T-helper 1 cell treated with Interleukin-12 subunit alpha and Interleukin-12 subunit beta and Interleukin-4 antibody, amounts not matched to agents 30 μg/mL and 1 μg/mL, for 36 hours (primary cell): Measurements from ENCODE around the gene FKRP.
A peak's percentile ranks its signal among the peaks of the same experiment; 100 is the strongest.
"Not testable (repeated sequence)": the region's sequence is repeated elsewhere in the genome, so short reads cannot be mapped to it uniquely, and the experiment has no call there.

Experiments
- H3K27ac Mint-ChIP-seq: one replicate; pipeline ENCODE4 v1.8.0; 2021; ENCODE audit warnings: mild to moderate bottlenecking, mixed read lengths
- H3K27me3 Mint-ChIP-seq: one replicate; pipeline ENCODE4 v1.8.0; 2021; ENCODE audit warnings: low read depth, mixed read lengths
- H3K36me3 Mint-ChIP-seq: one replicate; pipeline ENCODE4 v1.8.0; 2021; ENCODE audit warnings: low read depth, mixed read lengths
- H3K4me1 Mint-ChIP-seq: one replicate; pipeline ENCODE4 v1.8.0; 2021; ENCODE audit warnings: low read depth, mixed read lengths
- H3K4me3 Mint-ChIP-seq: one replicate; pipeline ENCODE4 v1.8.0; 2021; ENCODE audit warnings: mild to moderate bottlenecking, moderate library complexity, mixed read lengths
- H3K9me3 Mint-ChIP-seq: one replicate; pipeline ENCODE4 v1.8.0; 2021; ENCODE audit warnings: mixed read lengths

The FKRP gene

GRCh38 chr19:46788262-46788967, 42.6 kb downstream of the FKRP start, which contains the start of gene SLC1A5:
SLC1A5 (minus strand) TSS chr19:46788594; CDS start chr19:46787965, 629 bp downstream.
- Mint-ChIP-seq H3K4me3 (peak within 1 kb of the TSS; percentile 97), H3K27me3 (no peaks in the 10 kb centered on the region), H3K36me3 (peaks cover 26% of the 10 kb centered on the region), H3K9me3 (no peaks in the 10 kb centered on the region), H3K4me1 (peaks cover 56% of the 10 kb centered on the region), H3K27ac (peak within 1 kb of the TSS; percentile 95)

- peaks cover 22% of the 10 kb centered on the region for H3K36me3 Mint-ChIP-seq
- peaks cover 51% of the 10 kb centered on the region for H3K4me1 Mint-ChIP-seq
- peak overlapping the region; percentile 74 for H3K27ac Mint-ChIP-seq
- H3K4me3 Mint-ChIP-seq, result peak overlapping the region; percentile 97
- H3K9me3 Mint-ChIP-seq, result no peaks in the 10 kb centered on the region
- peaks cover 5% of the 10 kb centered on the region for H3K27me3 Mint-ChIP-seq
These were observed 43.1 kb downstream of the FKRP start for GRCh38 chr19:46788968-46789338.

DNA sequence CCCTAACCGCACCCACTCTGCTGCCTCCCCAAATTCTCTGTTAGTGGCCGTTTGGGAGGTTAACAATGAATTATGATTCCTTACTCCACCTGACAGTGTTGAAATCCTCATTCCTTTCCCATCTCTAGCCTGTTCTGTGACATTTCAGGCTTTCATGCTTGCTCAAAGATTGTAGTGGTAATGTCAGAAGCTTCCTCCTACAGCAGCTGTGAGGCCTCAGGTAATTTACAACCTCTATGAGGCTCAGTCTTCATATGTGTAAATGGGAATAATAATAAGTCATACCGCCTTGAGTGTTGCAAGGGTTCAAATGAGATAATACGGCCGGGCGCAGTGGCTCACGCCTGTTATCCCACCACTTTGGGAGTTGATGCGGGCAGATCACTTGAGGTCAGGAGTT, 43.5 kb downstream of the FKRP start:
- no peak overlapping the region for H3K27ac Mint-ChIP-seq
- H3K4me3 Mint-ChIP-seq, result no peak overlapping the region
- no peaks in the 10 kb centered on the region for H3K9me3 Mint-ChIP-seq
- H3K4me1 Mint-ChIP-seq, result peaks cover 47% of the 10 kb centered on the region
- peaks cover 18% of the 10 kb centered on the region for H3K36me3 Mint-ChIP-seq
- H3K27me3 Mint-ChIP-seq, result peaks cover 5% of the 10 kb centered on the region

DNA sequence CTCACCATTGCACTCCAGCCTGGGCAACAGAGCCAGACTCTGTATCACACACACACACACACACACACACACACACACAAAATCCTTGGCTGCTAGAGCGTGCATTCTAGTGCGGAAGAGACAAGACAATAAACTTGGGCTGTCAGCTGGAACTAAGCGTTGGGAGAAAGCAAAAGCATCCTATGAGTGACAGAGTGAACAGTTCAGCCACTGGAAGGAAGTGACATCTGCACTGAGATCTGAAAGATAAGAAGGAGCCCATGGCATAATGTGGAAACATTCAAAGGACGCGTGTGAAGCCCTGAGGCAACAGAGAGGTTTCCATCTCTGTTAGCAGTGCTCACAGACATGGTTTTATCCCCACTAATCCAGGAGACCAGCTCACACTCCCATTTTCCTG, 46.1 kb downstream of the FKRP start:
- peaks cover 28% of the 10 kb centered on the region for H3K4me1 Mint-ChIP-seq
- no peaks in the 10 kb centered on the region for H3K9me3 Mint-ChIP-seq
- no peaks in the 10 kb centered on the region for H3K36me3 Mint-ChIP-seq
- H3K27ac Mint-ChIP-seq, result peak overlapping the region; percentile 75
- H3K4me3 Mint-ChIP-seq, result peak overlapping the region; percentile 47
- H3K27me3 Mint-ChIP-seq, result peaks cover 5% of the 10 kb centered on the region

GRCh38 chr19:46797881-46798280, 52.0 kb downstream of the FKRP start:
- peaks cover 10% of the 10 kb centered on the region for H3K27me3 Mint-ChIP-seq
- H3K36me3 Mint-ChIP-seq, result no peaks in the 10 kb centered on the region
- no peak overlapping the region for H3K4me3 Mint-ChIP-seq
- peaks cover 2% of the 10 kb centered on the region for H3K4me1 Mint-ChIP-seq
- H3K27ac Mint-ChIP-seq, result no peak overlapping the region
- H3K9me3 Mint-ChIP-seq, result no peaks in the 10 kb centered on the region

GRCh38 chr19:46798713-46799112, 52.9 kb downstream of the FKRP start:
- peaks cover 7% of the 10 kb centered on the region for H3K27me3 Mint-ChIP-seq

GRCh38 chr19:46802152-46802551, 56.3 kb downstream of the FKRP start:
- Mint-ChIP-seq H3K27ac (no peak overlapping the region), H3K9me3 (no peaks in the 10 kb centered on the region), H3K4me1 (no peaks in the 10 kb centered on the region), H3K4me3 (no peak overlapping the region), H3K36me3 (no peaks in the 10 kb centered on the region), H3K27me3 (peaks cover 4% of the 10 kb centered on the region)

More at GRCh38 chr19:46798713-46799112, 52.9 kb downstream of the FKRP start:
- no peaks in the 10 kb centered on the region for H3K36me3 Mint-ChIP-seq
- H3K4me1 Mint-ChIP-seq, result no peaks in the 10 kb centered on the region
- no peaks in the 10 kb centered on the region for H3K9me3 Mint-ChIP-seq
- no peak overlapping the region for H3K27ac Mint-ChIP-seq
- no peak overlapping the region for H3K4me3 Mint-ChIP-seq

DNA sequence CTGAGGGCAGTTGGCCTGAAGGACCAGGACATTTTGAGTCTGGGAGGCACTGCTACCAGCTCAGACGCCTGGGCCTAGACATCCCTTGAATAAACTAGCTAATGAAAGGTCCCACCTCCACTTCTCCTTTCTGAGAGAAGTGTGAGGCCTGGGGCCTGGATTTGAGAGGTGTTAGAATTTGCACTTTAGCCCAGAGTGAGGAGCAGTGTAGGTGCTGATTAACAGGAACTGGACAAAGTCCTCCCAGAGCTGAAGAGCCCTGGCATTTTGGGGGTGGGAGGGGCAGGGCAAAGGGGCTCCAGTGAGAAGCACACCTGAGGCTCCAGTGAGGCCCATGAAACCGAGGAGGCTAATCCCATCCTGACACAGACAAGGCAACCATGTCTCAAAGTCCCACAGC, 57.7 kb downstream of the FKRP start:
- Mint-ChIP-seq H3K36me3 (no peaks in the 10 kb centered on the region), H3K27ac (no peak overlapping the region), H3K4me1 (no peaks in the 10 kb centered on the region), H3K27me3 (peaks cover 2% of the 10 kb centered on the region), H3K4me3 (no peak overlapping the region), H3K9me3 (no peaks in the 10 kb centered on the region)

GRCh38 chr19:46804432-46804831, 58.6 kb downstream of the FKRP start:
- not testable (repeated sequence) for H3K9me3 Mint-ChIP-seq, H3K4me3 Mint-ChIP-seq, H3K36me3 Mint-ChIP-seq, H3K4me1 Mint-ChIP-seq, H3K27me3 Mint-ChIP-seq, H3K27ac Mint-ChIP-seq

- Mint-ChIP-seq H3K4me3 (no peak overlapping the region), H3K36me3 (no peaks in the 10 kb centered on the region), H3K27ac (no peak overlapping the region), H3K27me3 (no peaks in the 10 kb centered on the region), H3K9me3 (no peaks in the 10 kb centered on the region), H3K4me1 (no peaks in the 10 kb centered on the region)
These were observed 60.8 kb downstream of the FKRP start for GRCh38 chr19:46806656-46807055.
